Osteoblast (primary cell): Measurements from ENCODE around the gene SLC14A1. TPM values are rescaled to one million over a fixed set of nuclear protein-coding genes. Genes with fewer than 3 reads are reported as not detected.

Experiments used
- DNase-seq: peaks from one replicate; pipeline ENCODE4 v3.0.0; 2011; ENCODE audit warnings: low spot score, mixed read lengths; ENCODE audit not compliant: insufficient read length; ENCODE audit errors: missing footprints
- H2AFZ ChIP-seq: 2 replicates; pipeline ENCODE4 v1.6.0; 2011; ENCODE audit warnings: mild to moderate bottlenecking, low read length
- H3K27ac ChIP-seq: 2 replicates; pipeline ENCODE4 v1.5.1; 2011; ENCODE audit warnings: mild to moderate bottlenecking, low read depth, low read length, moderate library complexity
- H3K27me3 ChIP-seq: 2 replicates; pipeline ENCODE4 v1.6.0; 2012; ENCODE audit warnings: mild to moderate bottlenecking, control low read depth, inconsistent platforms, low read length, moderate library complexity; ENCODE audit not compliant: insufficient read depth
- H3K36me3 ChIP-seq: 2 replicates; pipeline ENCODE4 v1.5.1; 2011; ENCODE audit warnings: mild to moderate bottlenecking, low read length, control low read depth, moderate library complexity; ENCODE audit not compliant: insufficient read depth
- H3K4me1 ChIP-seq: 2 replicates; pipeline ENCODE4 v1.5.1; 2011; ENCODE audit warnings: mild to moderate bottlenecking, low read length, control low read depth, moderate library complexity; ENCODE audit not compliant: insufficient read depth
- H3K4me2 ChIP-seq: 2 replicates; pipeline ENCODE4 v1.6.0; 2011; ENCODE audit warnings: mild to moderate bottlenecking, low read length; ENCODE audit not compliant: insufficient read depth
- H3K4me3 ChIP-seq: fragments of 200-600 bp; sonication (generic); 3 replicates; pipeline ENCODE4 v1.5.1; 2012; ENCODE audit warnings: mild to moderate bottlenecking, low read length, inconsistent platforms; ENCODE audit not compliant: insufficient read depth
- H3K79me2 ChIP-seq: 2 replicates; pipeline ENCODE4 v1.6.0; 2012; ENCODE audit warnings: mild to moderate bottlenecking, low read length, control low read depth, inconsistent platforms; ENCODE audit not compliant: insufficient read depth
- H3K9me3 ChIP-seq: 2 replicates; pipeline ENCODE4 v1.5.1; 2011; ENCODE audit warnings: low read depth, low read length, control low read depth
- H4K20me1 ChIP-seq: 2 replicates; pipeline ENCODE4 v1.6.0; 2012; ENCODE audit warnings: mild to moderate bottlenecking, low read length, control low read depth; ENCODE audit not compliant: insufficient read depth
- total RNA-seq: library from RNA; depleted of rRNA; stranded (reverse); fragments of >200 nt; gene quantifications from 2 replicates; pipeline ENCODE4 v1.2.3, GENCODE V29; 2012
- TF ChIP-seq, protein P1 (sequence below): IDR thresholded peaks from 2 replicates; pipeline ENCODE4 v1.5.1; 2011; ENCODE audit warnings: mild to moderate bottlenecking, low read depth, low read length, moderate library complexity; ENCODE audit errors: extremely low read depth

SLC14A1 gene
- 128 and 136 TPM in 2 replicates for total RNA-seq

DNA sequence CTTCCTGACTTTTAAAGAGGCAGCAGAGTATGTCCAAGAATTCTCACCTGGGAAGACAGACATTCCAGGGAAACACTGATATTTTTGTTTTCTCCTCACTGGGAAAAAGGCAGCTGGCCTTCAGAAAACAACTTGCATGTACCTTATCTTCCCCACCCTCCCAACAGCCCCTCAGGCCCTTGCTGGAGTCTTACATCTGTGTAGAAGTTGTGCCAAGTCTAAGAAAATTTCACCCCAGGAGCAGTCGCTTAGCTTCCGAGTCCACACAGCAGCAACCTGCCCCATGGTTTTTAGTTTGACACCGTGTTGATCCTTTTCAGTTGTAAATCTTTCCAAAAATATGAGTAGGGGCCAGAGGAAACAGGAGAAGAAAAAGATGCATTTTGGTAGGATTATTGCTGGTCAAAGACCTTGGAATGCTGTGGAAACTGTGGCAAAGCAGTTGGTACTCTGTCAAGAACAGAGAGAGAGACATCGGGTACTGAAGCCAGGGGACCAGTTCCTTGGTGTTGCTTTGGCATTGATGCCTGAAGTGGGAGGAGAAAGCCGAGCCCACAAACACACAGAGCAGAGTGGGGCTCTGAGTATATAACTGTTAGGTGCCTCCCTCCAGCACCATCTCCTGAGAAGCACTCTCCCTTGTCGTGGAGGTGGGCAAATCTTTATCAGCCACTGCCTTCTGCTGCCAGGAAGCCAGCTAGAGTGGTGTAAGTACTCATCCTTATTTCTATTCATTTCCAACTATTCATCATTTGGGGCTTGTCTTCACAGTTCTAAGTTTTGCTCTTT, at the start of gene SLC14A1:
TSS of gene SLC14A1 (plus strand) at position 615 of the 789 bp plus-strand sequence. CDS start 6,140 bp downstream, outside the sequence.
- H3K4me2 ChIP-seq = peak within 1 kb of the TSS; percentile 79
- no peaks in the 10 kb centered on the region for H4K20me1 ChIP-seq
- H3K4me3 ChIP-seq = peak within 1 kb of the TSS; percentile 75
- no peak for DNase-seq
- H3K27me3 ChIP-seq = no peaks in the 10 kb centered on the region
- H3K9me3 ChIP-seq = no peaks in the 10 kb centered on the region
- peaks cover 47% of the 10 kb centered on the region for H3K4me1 ChIP-seq
- no peak within 1 kb of the TSS for H3K27ac ChIP-seq
- TF ChIP-seq, protein P1, sequence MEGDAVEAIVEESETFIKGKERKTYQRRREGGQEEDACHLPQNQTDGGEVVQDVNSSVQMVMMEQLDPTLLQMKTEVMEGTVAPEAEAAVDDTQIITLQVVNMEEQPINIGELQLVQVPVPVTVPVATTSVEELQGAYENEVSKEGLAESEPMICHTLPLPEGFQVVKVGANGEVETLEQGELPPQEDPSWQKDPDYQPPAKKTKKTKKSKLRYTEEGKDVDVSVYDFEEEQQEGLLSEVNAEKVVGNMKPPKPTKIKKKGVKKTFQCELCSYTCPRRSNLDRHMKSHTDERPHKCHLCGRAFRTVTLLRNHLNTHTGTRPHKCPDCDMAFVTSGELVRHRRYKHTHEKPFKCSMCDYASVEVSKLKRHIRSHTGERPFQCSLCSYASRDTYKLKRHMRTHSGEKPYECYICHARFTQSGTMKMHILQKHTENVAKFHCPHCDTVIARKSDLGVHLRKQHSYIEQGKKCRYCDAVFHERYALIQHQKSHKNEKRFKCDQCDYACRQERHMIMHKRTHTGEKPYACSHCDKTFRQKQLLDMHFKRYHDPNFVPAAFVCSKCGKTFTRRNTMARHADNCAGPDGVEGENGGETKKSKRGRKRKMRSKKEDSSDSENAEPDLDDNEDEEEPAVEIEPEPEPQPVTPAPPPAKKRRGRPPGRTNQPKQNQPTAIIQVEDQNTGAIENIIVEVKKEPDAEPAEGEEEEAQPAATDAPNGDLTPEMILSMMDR = no peak
- peaks cover 2% of the 10 kb centered on the region for H3K36me3 ChIP-seq
- peaks cover 44% of the 10 kb centered on the region for H3K79me2 ChIP-seq
- peak within 1 kb of the TSS; percentile 87 for H2AFZ ChIP-seq

DNA sequence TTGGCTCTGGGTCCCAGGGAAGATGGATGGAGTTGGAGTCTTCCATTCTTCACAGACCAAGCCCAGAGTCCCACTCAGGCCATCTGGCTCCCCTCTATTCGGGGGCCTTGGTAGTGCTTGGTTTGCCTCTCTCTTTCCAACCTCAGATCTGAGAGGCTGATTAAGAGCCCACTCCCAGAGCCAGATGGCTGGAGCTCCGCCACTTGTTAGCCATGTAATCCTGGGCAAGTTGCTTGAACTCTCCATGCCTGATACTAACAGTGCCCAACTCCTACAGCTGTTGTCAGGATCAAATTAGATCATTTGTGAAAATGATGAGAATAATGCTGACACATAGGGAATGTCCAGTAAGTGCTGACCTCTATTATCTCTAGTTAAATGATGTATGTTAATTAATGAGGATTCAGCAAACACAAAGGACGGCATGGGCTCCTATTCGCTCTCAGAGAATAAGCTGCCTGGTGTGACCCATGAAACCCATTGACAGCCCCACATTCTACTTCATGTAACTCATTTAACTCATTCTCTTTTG, 46.6 kb upstream of the SLC14A1 start:
- Histone ChIP-seq H3K4me3 (no peak overlapping the region), H3K36me3 (no peaks in the 10 kb centered on the region), H3K79me2 (no peaks in the 10 kb centered on the region), H3K27me3 (no peaks in the 10 kb centered on the region), H3K27ac (no peak overlapping the region), H3K9me3 (no peaks in the 10 kb centered on the region), H3K4me1 (no peaks in the 10 kb centered on the region), H3K4me2 (no peak overlapping the region), H2AFZ (no peak overlapping the region), H4K20me1 (no peaks in the 10 kb centered on the region)
- TF ChIP-seq, protein P1 = no peak
- no peak for DNase-seq

DNA sequence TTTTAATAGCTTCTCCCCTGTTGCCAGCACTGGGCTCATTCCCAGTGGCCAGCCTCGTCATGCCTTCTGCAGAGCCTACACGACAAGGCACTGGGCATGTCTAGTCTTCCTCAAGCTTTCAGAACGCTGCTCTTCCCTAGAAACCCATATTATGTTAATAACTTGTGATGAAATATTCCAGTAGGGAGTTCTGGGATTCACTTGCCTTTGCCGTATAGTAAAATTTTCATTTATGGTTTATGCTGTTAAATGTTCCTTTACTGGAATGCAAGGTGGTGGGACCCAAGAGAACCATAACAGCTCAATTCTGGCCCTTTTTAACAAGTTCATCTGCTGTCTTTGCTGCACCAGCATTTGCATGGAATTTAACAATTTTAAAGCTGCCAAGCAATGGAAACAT, 45.5 kb upstream of the SLC14A1 start:
- Histone ChIP-seq H2AFZ (no peak overlapping the region), H3K9me3 (no peaks in the 10 kb centered on the region), H3K79me2 (no peaks in the 10 kb centered on the region), H3K4me1 (no peaks in the 10 kb centered on the region), H4K20me1 (no peaks in the 10 kb centered on the region), H3K27me3 (no peaks in the 10 kb centered on the region), H3K4me2 (no peak overlapping the region), H3K36me3 (no peaks in the 10 kb centered on the region), H3K27ac (no peak overlapping the region), H3K4me3 (no peak overlapping the region)
- DNase-seq = no peak
- TF ChIP-seq, protein P1 = no peak

DNA sequence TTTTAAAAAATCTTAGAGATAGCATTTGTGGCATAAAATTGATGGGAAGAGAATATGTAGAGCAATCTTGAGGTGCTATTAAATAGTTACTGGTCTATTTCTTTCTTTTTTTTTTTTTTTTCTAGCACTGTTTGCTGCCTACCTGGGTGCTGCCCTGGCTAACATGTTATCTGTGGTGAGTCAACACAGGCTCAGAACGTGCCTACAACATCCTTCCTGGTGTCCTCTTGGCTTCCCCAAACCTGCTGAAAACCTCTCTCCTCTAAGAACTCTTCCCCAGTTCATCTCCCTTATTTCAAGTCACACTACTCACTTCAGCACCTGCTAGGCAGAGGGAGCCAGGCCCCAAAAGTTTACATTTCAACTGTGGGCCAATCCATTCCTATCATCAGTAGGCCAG, 45.1 kb upstream of the SLC14A1 start:
- Histone ChIP-seq H3K27me3 (no peaks in the 10 kb centered on the region), H3K9me3 (no peaks in the 10 kb centered on the region)

More for the DNA sequence above, 45.1 kb upstream of the SLC14A1 start:
- no peaks in the 10 kb centered on the region for H3K36me3 ChIP-seq
- H3K79me2 ChIP-seq = no peaks in the 10 kb centered on the region
- peaks cover 2% of the 10 kb centered on the region for H3K4me1 ChIP-seq
- H3K27ac ChIP-seq = no peak overlapping the region
- no peak for DNase-seq
- TF ChIP-seq, protein P1 = no peak
- no peak overlapping the region for H3K4me3 ChIP-seq
- no peak overlapping the region for H3K4me2 ChIP-seq
- H2AFZ ChIP-seq = no peak overlapping the region
- no peaks in the 10 kb centered on the region for H4K20me1 ChIP-seq
